GM10847 (cell line): ENCODE measurements around the gene ELN.

Experiments used
- POLR2A ChIP-seq: IDR thresholded peaks from 2 replicates; pipeline ENCODE4 v1.6.1; 2011; ENCODE audit not compliant: insufficient read length; ENCODE audit errors: extremely low read depth

The ELN gene

GRCh38 chr7:74042746-74043522, 15.0 kb downstream of the ELN start:
- TF ChIP-seq POLR2A, result no peak

DNA sequence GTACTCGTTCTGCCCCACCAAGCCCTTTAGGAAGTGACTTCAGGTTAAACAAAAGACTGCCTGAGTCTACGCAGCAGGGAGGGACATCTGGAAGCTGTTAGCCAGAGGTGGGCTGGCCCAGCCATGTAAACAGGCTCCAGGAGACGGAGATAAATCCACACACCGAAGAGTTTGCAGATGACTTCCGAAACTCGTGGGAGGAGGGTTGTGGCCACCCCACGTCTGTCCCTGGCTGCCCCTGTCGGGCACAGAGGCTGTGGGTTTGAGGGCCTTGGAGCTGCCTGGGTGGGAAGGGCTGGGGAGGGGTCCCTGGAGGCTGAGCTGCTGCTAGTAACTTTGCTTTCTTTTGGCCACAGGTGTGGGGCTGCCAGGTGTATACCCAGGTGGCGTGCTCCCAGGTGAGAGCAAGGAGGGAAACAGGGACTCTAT, 15.6 kb downstream of the ELN start:
- no peak for TF ChIP-seq POLR2A

DNA sequence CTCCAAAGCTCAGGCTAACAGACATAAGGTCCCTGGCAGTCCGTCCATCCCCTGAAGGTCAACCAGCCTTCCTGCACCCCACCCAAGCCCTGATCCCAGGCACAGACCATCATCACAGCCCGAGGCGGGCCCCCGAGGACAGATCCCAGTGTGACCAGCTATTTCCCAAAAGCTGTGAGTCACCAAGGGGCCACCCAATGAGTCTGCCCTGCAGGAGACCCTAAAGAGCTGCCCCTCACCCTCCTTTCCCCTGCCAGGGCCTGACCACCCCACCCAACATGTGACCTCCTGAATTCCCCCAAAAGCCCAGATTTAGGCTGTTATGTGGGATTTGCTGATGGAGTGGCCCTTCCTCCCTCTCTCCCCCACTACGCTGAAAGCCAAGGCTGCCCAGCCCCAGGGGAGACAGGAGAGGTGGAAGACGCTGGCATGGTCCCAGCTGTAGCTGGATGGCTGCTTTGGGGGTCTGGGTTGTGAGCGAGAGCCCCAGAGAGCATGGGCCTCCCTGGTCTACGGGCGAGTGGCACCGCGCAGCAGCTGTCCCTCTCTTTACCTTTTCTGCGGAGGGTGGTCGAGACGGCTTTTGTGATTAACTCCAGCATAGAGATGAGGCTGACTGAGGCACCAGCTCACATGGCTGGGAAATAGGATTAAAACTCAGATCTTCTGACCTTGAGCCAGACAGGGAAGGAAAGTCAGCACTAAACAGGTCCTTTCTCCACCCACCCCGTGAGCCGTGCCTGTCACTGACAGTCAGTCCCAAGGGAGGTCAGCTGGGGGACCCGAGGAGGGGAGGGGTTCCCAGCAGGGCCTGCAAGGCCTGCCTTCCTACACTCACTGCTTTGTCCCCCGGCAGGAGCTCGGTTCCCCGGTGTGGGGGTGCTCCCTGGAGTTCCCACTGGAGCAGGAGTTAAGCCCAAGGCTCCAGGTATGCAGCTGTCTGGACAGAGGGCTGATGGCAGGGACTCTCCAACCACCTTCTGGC, 16.7 kb downstream of the ELN start:
- no peak for TF ChIP-seq POLR2A

GRCh38 chr7:74047804-74048380, 19.9 kb downstream of the ELN start:
- TF ChIP-seq POLR2A, result no peak

- TF ChIP-seq POLR2A, result no peak
Measured at GRCh38 chr7:74048999-74049599, 21.1 kb downstream of the ELN start.

- no peak for TF ChIP-seq POLR2A
Measured at GRCh38 chr7:74049997-74050798, 22.2 kb downstream of the ELN start.

DNA sequence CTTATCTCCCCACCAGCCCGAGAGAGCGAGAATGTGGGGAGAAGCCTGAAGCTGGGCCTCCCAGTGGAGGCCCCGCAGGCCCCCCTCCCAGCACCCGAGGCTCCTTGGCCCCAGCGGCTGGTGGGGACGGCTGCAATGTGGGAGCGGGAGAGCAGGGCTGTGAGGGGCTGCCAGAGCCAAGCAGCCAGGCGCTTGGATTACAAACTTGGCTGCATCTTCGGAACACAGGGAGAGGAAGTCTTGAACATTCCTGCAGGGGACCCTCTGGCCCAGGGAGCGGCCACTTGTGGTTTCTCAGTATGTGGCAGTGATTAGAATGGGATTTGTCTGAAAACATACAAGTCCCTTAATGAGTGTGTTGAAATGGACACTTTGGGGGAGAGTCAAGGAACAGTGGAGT, 23.2 kb downstream of the ELN start:
- no peak for TF ChIP-seq POLR2A

GRCh38 chr7:74051629-74052410, 23.8 kb downstream of the ELN start:
- no peak for TF ChIP-seq POLR2A

GRCh38 chr7:74052628-74053027, 24.7 kb downstream of the ELN start:
- no peak for TF ChIP-seq POLR2A

GRCh38 chr7:74053589-74054186, 25.7 kb downstream of the ELN start:
- TF ChIP-seq POLR2A, result no peak

DNA sequence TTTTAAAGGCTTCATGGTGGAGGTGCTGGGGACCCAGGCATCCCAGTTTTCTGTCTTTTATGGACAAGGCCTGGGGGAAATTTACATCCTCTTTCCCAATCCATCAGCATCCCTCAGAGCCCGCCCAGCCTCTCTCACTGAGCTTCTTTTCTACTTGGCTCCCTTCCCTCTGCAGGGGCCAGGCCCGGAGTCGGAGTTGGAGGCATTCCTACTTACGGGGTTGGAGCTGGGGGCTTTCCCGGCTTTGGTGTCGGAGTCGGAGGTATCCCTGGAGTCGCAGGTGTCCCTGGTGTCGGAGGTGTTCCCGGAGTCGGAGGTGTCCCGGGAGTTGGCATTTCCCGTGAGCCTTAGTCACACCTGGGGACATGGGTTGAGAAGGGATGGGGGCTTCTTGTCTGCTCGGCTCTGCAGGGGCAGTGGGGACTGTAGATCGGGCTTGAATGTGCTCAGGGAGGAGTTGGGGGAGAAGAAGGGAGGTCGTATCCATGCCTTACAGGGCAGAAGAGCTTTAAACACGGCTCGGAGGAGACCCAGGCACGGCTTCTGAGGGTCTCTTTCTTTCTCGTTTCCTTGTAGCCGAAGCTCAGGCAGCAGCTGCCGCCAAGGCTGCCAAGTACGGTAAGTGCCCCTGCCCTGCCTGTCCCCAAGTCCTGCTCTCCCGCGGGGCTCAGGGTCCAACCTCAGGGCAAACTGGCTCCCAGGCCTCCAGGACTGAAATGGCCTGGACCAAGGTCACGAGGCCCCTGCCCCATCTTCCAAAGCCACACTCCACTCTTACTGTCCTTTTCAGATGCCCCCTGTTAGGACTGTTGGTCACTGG, 28.3 kb downstream of the ELN start:
- no peak for TF ChIP-seq POLR2A

GRCh38 chr7:74057216-74057925, 29.4 kb downstream of the ELN start:
- no peak for TF ChIP-seq POLR2A
